Inflammatory macrophage treated with lipopolysaccharide for 4 hours (primary cell): ENCODE measurements around the gene NTNG2.

Experiments
- DNase-seq: peaks from one replicate; pipeline ENCODE4 v3.0.0-alpha.2; 2020

The NTNG2 gene

GRCh38 chr9:132147331-132147730, 14.5 kb upstream of the NTNG2 start:
- no peak for DNase-seq

GRCh38 chr9:132147839-132148238, 14.0 kb upstream of the NTNG2 start:
- no peak for DNase-seq

DNA sequence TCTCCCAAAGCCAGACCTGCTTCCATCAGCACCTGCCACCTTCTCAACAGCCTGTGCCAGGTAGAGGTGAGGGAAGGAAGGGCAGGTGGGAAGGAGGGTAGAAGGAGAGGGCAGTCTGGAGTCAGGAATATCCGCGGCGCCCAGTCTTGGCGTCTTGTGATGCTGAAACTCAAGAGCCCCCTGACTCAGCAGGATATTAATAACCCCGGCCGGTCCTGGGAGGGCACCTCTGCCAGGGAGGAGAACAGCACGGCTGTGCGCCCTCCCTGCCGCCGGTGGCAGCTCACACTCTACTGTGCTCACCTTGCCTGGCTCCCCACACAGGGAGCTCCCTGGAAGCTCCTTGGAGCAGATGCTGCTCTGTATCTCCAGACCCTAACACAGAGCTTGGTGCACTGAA, 11.6 kb upstream of the NTNG2 start:
- no peak for DNase-seq

- no peak for DNase-seq
Measured at GRCh38 chr9:132151118-132151517, 10.7 kb upstream of the NTNG2 start.

- DNase-seq: no peak
Measured at GRCh38 chr9:132152231-132152630, 9.6 kb upstream of the NTNG2 start.

GRCh38 chr9:132154863-132155567, 6.8 kb upstream of the NTNG2 start:
- no peak for DNase-seq

DNA sequence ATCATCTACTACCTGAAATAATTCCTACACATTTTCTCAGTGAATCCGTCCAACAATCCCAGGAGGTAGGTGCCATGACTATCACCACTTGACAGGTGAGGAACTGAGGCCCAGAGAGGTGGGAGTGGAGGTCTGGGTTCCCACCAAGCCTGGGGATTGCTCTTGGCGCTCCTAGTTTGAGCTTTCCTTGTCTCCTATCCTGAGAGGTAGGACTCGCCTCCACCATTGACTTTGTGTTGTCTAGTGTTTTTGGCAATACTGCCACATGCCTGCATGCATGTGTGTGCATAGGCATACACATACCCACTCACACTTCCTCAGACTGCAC, 6.3 kb upstream of the NTNG2 start:
- no peak for DNase-seq

- DNase-seq: no peak
Measured at GRCh38 chr9:132156262-132156661, 5.6 kb upstream of the NTNG2 start.

DNA sequence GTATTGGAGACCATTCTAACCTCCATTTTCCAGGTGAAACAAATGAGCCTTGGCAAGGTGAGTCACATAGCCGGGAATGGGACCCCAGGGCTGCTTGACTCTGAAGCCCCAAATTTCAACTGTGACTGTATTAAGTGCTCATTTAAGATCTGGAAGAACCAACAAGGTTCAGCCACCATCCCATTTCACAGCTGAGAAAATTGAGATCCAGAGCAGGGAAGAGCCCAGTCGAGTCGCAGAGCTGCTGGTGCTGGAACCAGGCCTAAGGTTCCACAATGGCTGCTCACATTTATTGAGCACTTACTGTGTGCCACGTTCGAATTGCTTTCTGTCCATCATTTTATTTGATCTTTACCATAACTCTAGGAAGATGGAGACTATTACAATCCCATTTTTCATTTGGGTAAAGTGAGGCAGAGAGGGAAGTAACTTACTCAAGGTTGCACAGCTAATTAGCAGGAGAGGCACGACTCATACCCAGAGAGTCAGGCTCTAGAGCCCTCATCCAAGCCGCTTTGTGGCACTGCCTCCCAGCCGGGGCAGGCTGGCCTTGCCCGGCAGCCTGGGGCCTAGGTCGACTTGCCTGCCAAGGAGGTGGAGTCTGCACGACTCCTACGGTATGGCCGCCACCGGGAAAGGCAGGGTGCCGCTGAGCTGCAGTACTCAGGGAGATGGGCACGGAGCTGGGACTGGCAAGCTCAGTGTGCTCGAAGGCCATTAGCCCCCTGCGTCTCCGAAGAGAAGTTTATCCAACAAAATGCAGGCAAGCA, 4.3 kb upstream of the NTNG2 start:
- no peak for DNase-seq

GRCh38 chr9:132160802-132161742, 786 bp upstream of the NTNG2 start:
- DNase-seq: peak; percentile 34

GRCh38 chr9:132162764-132163456, 1.1 kb downstream of the NTNG2 start:
- no peak for DNase-seq

- DNase-seq: no peak
Measured at GRCh38 chr9:132163457-132163875, 1.6 kb downstream of the NTNG2 start.

DNA sequence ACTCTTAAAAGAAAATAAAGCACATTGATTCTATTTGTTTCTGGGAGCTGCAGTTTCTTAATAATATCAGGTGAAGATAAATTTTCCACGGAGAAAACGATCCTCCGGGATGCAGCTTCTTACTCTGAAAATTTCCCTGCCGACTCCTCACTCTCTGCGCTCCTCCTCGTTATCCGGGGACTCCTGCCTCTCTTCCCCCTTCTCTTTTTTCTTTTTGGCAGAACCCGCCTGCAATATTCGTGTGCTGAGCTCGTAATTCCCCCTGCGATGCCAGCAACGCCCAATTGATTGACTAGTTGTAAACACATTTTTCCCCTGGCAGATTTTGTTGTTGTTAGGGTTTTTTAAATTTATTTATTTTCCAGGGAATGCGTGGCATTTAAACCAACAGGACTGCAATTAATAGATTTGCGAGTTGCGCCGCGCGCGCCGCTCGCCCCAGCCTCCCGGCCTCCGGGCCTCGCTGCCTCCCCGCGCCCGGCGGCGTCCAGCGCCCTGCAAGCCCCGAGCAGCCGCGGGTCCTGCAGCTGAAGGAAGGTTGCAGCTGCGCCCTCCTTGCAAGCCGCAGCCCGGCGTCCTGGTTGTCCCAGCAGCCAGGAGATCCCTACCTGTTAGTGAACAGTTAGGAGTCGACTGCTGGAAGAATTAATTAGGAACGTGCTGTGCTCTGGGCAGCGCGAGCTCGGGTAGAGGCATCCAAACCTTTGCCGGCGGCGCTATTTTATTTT, 2.2 kb downstream of the NTNG2 start:
- DNase-seq: no peak

- DNase-seq: no peak
Measured at GRCh38 chr9:132164604-132165362, 2.9 kb downstream of the NTNG2 start.

- DNase-seq: peak; percentile 15
Measured at GRCh38 chr9:132166599-132166998, 4.7 kb downstream of the NTNG2 start.

GRCh38 chr9:132167192-132167591, 5.3 kb downstream of the NTNG2 start:
- DNase-seq: no peak

GRCh38 chr9:132168347-132168746, 6.5 kb downstream of the NTNG2 start:
- DNase-seq: no peak

- DNase-seq: no peak
Measured at GRCh38 chr9:132168851-132169250, 7.0 kb downstream of the NTNG2 start.

DNA sequence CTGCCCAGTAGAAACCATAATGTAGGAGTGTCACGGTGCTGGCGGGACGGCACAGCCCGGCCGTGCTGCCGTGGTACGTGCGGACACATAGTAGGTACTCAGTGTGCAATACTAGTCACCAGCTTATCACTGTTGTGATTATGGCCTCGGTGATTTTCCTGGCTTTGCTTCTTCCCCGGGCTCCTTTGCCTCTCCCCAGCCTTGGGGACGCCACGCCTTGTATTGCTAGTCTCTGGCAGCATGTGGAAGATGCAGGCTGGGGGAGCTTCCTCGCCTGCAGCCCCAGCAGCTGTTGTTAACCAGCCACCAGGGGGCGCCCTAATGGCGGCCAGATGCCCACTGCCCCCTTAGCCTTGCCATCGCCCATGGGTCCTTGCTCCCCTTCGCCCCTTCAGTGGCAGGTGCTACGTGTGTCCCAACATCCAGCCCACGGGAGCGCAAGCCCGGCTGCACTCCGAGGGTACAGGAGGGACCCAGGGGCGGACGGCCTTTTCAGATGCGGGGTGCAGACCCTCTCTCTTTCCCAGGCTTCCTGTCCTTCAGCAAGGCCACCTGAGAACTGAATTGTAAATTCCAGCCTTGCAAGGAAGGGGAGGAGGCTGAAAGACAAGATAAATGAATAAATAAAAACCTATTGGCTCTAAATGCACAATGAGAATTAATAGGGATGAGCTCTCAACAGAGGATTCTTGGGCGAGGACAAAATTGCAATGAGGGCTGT, 8.0 kb downstream of the NTNG2 start:
- peak; percentile 55 for DNase-seq

DNA sequence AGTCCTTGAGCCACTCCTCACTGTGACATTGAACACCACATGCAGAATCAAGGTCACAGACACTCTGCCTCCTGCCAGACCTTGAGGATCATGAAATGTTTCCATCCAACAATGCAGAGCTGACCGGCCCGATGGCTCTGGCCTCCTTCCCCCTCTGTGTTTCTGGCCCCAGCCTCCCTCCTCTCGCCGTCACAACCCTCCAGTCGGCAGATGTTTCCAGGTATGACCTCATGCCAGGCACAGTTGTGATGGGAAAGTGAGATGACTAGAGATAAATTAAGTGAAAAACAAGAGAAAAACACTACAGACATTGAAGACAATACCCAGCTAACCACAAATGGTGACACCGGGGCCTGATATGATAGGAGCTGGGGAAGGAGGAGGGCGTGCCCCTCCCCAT, 9.8 kb downstream of the NTNG2 start:
- no peak for DNase-seq

- DNase-seq: no peak
Measured at GRCh38 chr9:132172185-132172584, 10.3 kb downstream of the NTNG2 start.
